ENCODE measurements around the gene NOL7. TPM values are rescaled to one million over a fixed set of nuclear protein-coding genes. Genes with fewer than 3 reads are reported as not detected.

NOL7 gene
- total and polyA plus RNA-seq, 2 experiments from 2014 or later: 97.2 to 251 TPM

DNA sequence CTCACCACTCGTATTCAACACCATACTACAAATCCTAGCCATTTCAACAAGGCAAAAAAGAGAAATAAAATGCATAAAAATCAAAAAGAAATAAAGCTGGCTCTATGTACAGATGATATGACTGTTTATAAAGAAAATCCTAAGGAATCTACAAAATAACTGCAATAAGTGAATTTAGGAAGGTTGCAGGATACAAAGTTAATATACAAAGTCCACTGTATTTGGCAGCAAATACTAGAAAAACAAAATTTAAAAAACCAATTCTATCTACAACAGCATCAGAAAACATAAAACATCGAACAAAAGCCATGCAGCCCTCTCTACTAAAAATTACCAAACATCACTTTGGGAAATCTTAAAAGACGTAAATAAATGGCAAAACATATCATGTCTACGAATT, 48.9 kb downstream of the NOL7 start:
- 0 out of 2 replicates have a peak overlapping the region, but pooled peaks have one; percentile 2 for H3K27ac Mint-ChIP-seq
- no peak for ATAC-seq
- H3K9me3 Mint-ChIP-seq: no peaks in the 10 kb centered on the region

More for the DNA sequence above, 48.9 kb downstream of the NOL7 start:
- Histone ChIP-seq H3K79me2 (replicated peaks; ENCODE audit: insufficient read depth) (peaks cover 100% of the 10 kb centered on the region), H2AFZ (no peak overlapping the region), H3K4me2 (no peak overlapping the region), H3K27ac (ENCODE audit: low read depth) (no peak overlapping the region), H3K36me3 (ENCODE audit: insufficient read depth) (no peaks in the 10 kb centered on the region), H3K4me1 (ENCODE audit: insufficient read depth) (peaks cover 22% of the 10 kb centered on the region), H3K27me3 (ENCODE audit: insufficient read depth) (no peaks in the 10 kb centered on the region), H4K20me1 (replicated peaks; ENCODE audit: insufficient read depth) (peaks cover 6% of the 10 kb centered on the region), H3F3A (replicated peaks; ENCODE audit: low read depth) (no peaks in the 10 kb centered on the region), H3K4me3 (no peak overlapping the region), H3K9me2 (ENCODE audit: insufficient read depth) (no peaks in the 10 kb centered on the region)
- no peaks in the 10 kb centered on the region for H3K36me3 Mint-ChIP-seq (ENCODE audit: low read depth)
- peaks cover 44% of the 10 kb centered on the region for H3K4me1 Mint-ChIP-seq
- H3K27me3 Mint-ChIP-seq (ENCODE audit: insufficient read depth, low read depth, poor library complexity): no peaks in the 10 kb centered on the region
- DNase-seq (ENCODE audit: low spot score): no peak
- TF ChIP-seq JUNB (IDR thresholded peaks at IDR 0.05; ENCODE audit: unreplicated experiment) (no peak), ETS1 (IDR thresholded peaks at IDR 0.05) (no peak), POLR2AphosphoS5 (IDR thresholded peaks at IDR 0.05; ENCODE audit: low read depth) (no peak), CREB1 (CRISPR knock-in tag; IDR thresholded peaks at IDR 0.05; ENCODE audit: low read depth) (no peak), EZH2phosphoT487 (IDR thresholded peaks at IDR 0.05; ENCODE audit: unreplicated experiment) (no peak), ZNF114 (CRISPR knock-in tag; IDR thresholded peaks at IDR 0.05) (no peak), NANOG (IDR thresholded peaks at IDR 0.05; ENCODE audit: borderline replicate concordance) (no peak), ZNF462 (CRISPR knock-in tag; IDR thresholded peaks at IDR 0.05) (no peak), STAT1 (IDR thresholded peaks at IDR 0.05; ENCODE audit: unreplicated experiment) (no peak), ZNF331 (CRISPR knock-in tag; IDR thresholded peaks at IDR 0.05; ENCODE audit: low read depth) (no peak), EZH2 (IDR thresholded peaks at IDR 0.05; ENCODE audit: low read depth, unreplicated experiment) (no peak)
- TF ChIP-seq, protein P1, sequence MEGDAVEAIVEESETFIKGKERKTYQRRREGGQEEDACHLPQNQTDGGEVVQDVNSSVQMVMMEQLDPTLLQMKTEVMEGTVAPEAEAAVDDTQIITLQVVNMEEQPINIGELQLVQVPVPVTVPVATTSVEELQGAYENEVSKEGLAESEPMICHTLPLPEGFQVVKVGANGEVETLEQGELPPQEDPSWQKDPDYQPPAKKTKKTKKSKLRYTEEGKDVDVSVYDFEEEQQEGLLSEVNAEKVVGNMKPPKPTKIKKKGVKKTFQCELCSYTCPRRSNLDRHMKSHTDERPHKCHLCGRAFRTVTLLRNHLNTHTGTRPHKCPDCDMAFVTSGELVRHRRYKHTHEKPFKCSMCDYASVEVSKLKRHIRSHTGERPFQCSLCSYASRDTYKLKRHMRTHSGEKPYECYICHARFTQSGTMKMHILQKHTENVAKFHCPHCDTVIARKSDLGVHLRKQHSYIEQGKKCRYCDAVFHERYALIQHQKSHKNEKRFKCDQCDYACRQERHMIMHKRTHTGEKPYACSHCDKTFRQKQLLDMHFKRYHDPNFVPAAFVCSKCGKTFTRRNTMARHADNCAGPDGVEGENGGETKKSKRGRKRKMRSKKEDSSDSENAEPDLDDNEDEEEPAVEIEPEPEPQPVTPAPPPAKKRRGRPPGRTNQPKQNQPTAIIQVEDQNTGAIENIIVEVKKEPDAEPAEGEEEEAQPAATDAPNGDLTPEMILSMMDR (conservative IDR thresholded peaks at IDR 0.05; ENCODE audit: low read depth in 2 of 2): no peak
- TF ChIP-seq, protein P2, sequence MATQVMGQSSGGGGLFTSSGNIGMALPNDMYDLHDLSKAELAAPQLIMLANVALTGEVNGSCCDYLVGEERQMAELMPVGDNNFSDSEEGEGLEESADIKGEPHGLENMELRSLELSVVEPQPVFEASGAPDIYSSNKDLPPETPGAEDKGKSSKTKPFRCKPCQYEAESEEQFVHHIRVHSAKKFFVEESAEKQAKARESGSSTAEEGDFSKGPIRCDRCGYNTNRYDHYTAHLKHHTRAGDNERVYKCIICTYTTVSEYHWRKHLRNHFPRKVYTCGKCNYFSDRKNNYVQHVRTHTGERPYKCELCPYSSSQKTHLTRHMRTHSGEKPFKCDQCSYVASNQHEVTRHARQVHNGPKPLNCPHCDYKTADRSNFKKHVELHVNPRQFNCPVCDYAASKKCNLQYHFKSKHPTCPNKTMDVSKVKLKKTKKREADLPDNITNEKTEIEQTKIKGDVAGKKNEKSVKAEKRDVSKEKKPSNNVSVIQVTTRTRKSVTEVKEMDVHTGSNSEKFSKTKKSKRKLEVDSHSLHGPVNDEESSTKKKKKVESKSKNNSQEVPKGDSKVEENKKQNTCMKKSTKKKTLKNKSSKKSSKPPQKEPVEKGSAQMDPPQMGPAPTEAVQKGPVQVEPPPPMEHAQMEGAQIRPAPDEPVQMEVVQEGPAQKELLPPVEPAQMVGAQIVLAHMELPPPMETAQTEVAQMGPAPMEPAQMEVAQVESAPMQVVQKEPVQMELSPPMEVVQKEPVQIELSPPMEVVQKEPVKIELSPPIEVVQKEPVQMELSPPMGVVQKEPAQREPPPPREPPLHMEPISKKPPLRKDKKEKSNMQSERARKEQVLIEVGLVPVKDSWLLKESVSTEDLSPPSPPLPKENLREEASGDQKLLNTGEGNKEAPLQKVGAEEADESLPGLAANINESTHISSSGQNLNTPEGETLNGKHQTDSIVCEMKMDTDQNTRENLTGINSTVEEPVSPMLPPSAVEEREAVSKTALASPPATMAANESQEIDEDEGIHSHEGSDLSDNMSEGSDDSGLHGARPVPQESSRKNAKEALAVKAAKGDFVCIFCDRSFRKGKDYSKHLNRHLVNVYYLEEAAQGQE (IDR thresholded peaks at IDR 0.05; ENCODE audit: unreplicated experiment): no peak
- no peak overlapping the region for H3K4me3 Mint-ChIP-seq
